ENCODE measurements around the gene SNCA.

Gene SNCA

GRCh38 chr4:89813197-89813596 is 23.8 kb downstream of the SNCA start:
- DNase-seq, result no peak

DNA sequence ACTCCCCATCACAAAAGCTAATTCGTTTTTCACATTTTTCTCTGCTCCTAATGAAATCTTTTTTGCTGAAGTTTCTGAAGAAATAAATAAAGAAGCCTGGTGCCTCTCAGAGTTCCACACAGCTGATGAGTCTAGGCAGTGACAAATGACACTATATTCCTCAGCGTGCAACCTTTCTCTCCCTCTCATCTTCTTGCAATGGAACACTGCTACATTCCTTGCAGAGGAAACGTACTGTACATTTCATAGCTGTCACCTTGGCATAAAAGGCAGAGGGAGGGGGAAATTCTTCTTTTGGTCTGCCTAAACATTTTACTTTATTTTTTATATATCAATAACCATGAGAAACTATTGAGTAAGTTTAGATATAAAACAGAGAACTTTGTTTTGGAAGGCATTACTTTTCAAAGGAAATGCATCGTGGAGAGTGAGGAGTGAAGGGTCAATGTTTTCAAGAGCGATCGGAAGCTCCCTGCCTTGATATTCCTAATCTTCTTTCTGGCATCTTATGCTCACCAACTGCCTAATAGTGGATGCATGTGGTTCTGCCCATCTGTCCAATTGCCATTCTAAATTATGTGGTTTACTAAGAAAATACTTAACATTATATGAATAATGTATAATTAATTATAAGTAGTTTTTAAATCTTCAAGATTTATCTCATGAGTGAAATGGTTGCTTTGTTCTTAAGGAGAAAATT is 29.4 kb downstream of the SNCA start:
- DNase-seq, result no peak

DNA sequence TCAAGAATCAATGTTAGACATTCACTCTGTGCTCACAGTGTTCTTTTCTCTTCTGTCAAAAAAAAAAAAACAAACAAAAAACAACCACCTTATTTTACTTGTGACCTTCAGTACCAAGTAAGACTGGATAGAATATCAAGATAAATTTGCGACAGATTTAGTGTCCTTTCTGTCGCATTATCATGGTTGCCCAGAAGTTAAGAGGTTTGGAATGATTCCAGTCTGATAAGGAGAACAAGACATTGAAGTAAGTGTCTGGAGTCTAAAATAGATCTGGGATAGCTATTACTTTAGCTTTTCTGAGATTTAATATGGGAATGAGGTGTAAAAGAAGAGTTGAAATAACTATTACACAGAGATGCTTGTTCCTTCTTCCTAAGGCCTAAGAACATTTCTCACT is 31.7 kb downstream of the SNCA start:
- no peak for DNase-seq

DNA sequence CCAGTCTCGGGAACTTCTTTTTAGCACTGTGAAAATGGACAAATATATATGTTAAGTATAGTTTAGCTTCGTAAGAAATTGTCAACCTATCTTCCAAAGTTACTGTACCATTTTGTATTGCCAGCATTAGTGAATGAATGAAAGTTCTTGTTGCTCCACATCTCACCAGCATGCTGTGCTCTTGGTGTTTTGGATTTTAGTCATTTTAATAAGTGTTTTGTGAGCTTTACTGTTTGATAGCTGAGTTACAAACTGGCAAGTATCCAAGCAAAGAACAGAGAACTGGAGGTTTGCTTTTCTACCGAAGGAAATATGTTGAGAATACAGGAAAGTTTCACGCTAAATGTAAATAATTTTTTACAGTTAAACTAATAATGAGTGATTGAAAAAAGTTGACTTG is 33.0 kb downstream of the SNCA start:
- DNase-seq, result no peak

DNA sequence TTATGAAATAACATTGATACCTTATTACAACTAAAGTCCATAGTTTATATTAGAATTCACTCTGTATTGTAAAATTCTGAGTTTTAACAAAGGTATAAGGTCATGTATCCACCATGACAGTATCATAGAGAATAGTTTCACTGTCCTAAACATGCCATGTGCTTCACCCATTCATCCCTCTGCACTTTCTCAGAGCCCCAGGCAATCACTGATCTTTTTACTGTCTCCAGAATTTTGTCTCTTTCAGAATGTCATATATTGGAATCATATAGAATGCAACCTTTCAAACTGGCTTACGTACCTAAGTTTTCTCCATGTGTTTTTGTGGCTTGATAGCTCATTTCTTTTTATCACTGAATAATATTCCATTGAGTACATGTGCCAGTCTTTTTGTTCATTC is 33.9 kb downstream of the SNCA start:
- no peak for DNase-seq

GRCh38 chr4:89800527-89801103 is 36.3 kb downstream of the SNCA start:
- DNase-seq, result no peak

- DNase-seq, result no peak
Measured at GRCh38 chr4:89800012-89800516, 36.9 kb downstream of the SNCA start.

DNA sequence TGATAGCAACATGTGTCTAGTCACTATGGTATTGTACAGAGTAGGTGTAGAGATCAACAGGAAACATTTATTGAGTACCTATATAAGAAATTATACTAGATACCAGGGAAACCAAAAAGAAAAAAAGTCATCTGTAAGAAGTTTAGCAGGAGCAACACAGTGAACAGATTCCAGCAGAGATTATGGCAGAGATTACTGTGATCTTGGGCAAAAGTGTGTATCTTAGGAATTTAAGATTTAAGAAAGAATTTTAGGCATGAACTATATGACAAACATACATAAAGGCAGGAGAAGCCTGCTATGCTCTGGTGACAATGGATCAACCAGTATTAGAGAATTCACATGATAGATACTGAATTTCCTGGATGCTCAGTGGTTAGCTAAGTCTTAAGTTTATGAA is 37.9 kb downstream of the SNCA start:
- no peak for DNase-seq

DNA sequence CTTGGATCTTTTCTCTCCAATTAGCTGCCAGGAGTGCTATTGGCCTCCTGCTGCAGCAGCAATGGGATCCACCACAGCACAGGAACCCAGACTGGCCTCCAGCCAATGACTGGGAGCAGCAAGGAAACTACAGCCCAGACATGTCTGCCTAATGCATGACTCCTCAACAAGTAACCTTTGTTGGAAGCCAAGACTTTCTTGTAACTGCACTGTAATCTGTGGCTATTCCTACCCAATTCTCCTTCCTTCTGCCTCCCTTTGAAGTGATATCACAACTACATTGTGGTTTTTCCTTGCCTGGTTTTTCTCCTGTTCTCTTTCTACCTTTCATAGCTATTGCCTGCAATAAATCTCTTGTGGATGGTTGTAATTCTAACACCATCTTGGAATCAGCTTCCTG is 39.8 kb downstream of the SNCA start:
- no peak for DNase-seq

- DNase-seq, result no peak
Measured at GRCh38 chr4:89788206-89789072, 48.5 kb downstream of the SNCA start.

- no peak for DNase-seq
Measured at GRCh38 chr4:89784686-89785231, 52.2 kb downstream of the SNCA start.

GRCh38 chr4:89781321-89781720 is 55.6 kb downstream of the SNCA start:
- DNase-seq, result no peak

- DNase-seq, result no peak
Measured at GRCh38 chr4:89773805-89774204, 63.2 kb downstream of the SNCA start.

GRCh38 chr4:89769856-89770255 is 67.1 kb downstream of the SNCA start:
- DNase-seq, result no peak

DNA sequence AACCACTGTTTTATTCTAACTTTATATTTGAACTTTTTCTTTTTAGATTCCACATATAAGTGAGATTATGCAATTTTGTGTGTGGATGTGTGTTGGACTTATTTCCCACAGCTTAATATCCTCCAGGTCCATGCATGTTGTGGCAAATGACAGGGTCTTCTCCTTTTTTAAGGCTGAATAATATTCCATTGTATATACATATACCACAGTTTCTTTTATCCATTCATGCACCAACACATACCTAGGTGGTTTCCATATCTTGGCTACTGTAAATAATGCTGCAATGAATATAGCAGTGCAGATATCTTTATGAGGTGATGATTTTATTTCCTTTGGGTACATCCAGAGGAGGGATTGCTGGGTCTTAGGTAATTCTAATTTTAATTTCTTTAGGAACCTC is 69.0 kb downstream of the SNCA start:
- DNase-seq, result no peak

- DNase-seq, result no peak
Measured at GRCh38 chr4:89765966-89766365, 71.0 kb downstream of the SNCA start.

DNA sequence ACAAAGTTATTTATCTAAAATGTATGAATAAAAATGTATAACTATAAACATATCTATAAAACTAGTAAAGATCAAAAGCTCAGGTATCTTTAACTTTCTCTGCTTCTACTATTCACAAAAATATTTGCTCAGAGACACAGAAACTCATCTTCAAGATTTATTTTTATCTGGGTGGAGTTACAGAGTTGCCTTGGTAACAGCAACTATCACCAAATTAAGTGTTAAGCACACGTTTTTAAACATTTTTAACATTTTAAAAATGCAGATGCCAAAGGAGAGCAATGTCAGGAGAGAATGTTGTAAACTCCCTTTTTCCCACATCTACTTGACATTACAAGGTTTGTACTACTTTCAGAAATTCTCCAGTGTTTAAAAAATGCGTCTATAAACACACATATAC is 71.4 kb downstream of the SNCA start:
- DNase-seq, result no peak

- no peak for DNase-seq
Measured at GRCh38 chr4:89762311-89762710, 74.7 kb downstream of the SNCA start.

DNA sequence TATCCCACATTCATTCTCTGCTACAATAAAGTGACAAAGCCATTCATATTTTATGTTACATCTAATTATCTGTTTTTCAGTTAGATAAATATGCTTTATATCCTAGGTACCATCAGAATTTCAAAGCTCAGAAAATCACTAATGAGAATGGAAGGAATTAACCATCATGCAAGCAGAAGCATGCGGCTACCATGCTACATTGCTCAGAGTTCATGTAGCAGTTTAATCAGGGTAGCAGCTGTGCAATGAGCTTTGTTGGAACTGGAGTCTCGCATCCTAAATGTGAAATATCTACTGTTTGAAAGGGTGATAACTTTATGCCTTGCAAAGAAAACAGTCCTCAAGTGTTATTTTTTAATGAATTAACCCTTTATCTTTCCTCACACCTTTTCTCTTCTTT is 77.5 kb downstream of the SNCA start:
- DNase-seq, result no peak

DNA sequence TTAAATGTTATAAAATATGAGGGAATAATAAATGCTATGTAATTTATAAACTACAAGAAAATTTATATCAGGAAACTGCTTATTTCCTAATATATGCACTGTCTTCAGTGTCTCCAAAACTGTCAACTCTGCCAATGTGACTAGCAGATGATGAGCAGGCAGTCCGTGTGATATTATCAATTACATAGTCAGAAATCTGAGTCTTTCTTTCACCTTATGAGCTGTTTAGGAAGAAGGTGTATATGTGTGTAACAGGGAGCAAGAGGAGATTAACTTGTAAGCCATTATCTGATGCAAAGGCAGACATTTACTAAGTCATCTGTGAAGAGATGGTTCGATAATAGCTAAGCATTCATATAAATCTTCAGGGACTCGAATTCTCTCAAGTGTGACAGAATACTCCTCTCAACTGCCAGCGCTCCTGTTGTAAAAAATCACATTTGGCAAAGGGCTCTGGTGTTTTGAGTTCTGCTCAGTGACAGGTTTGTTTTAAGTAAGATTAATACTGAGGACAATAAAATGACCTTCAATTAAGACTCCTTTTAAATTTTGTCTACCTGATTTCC is 79.7 kb downstream of the SNCA start:
- DNase-seq, result no peak

DNA sequence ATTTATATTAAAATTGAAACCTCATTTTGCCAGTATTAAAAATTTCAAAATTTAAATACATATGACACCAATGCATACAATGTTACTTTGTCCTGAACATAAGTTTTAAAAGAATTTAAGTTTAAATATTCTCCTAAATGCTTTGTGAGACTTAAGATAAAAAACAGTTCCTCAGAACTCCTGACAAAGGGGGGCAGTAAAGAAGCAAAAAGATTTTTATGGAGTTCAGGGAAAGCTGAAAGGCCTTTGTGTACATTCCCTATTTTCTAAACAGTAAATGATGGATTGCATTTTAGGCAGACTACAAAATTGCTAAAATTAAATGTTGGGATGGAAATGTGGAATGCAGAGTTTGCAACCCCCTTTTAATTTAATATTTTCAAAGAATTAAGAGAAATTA is 81.7 kb downstream of the SNCA start:
- no peak for DNase-seq

- DNase-seq, result no peak
Measured at GRCh38 chr4:89754531-89754930, 82.4 kb downstream of the SNCA start.

GRCh38 chr4:89753601-89754066 is 83.3 kb downstream of the SNCA start:
- DNase-seq, result no peak

Data from stimulated activated CD4-positive, alpha-beta T cell treated with anti-CD3 and anti-CD28 coated beads, Interleukin-2, amount 100 ng/mL, for 48 hours (primary cell).